ENCODE results near the gene CD38.
A peak's percentile ranks its signal among the peaks of the same experiment; 100 is the strongest.
"Not testable (repeated sequence)": the region's sequence is repeated elsewhere in the genome, so short reads cannot be mapped to it uniquely, and the experiment has no call there.

CD38 gene

DNA sequence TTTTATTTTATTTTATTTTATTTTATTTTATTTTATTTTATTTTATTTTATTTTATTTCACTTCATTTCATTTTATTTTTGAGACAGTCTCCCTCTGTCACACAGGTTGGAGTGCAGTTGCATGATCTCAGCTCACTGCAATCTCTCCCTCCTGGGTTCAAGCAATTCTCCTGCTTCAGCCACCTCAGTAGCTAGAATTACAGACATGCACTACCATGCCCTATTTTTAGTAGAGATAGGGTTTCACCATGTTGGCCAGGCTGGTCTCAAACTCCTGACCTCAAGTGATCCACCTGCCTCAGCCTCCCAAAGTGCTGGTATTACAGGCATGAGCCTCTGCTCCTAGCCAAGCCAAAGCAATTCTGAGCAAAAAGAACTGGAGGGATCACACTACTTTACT lies 24.4 kb downstream of the CD38 start:
- not testable (repeated sequence) for DNase-seq

DNA sequence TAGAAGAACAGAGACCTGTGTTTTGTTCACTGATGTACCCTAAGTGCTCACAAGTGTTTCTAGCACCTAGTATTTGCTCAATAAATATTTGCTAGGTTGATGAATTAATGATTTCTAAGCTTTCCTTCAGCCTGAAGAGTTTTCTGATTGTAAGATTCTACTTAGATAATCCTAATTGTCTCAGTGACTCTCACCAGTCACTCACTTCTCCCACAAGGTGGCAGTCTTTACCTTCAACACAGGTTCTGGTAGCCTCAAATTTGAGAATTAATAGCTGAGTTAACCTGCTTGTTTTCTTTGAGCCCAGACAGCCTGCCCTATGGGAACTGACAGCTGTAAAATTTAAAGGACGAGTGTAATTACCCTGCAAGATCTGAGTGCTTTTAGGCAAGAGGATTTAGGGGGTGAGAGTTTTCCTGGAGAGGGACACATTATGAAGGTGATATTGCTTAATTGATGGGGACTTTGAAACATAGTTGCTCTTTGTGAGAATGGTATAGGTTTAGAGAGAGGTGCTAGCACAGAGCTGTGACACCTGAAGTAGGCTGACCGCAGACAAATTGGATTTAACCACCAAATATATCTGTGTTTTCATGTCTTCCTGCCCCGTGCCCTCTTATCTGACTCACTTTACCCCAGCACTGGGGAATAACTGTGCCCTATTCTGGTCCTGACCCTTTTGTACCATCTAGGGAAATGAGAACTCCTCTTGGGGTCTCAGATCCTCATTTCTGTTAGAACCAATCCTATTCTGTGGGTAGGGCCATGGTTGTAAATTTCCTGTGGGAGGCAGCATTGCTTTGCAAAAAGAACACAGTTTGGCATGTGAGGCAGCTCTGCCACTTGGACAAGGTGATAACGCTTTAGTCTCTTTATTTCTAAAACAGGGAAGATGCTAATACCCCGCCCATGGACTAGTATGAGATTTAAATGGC lies 27.7 kb downstream of the CD38 start:
- DNase-seq = peak; percentile 39

DNA sequence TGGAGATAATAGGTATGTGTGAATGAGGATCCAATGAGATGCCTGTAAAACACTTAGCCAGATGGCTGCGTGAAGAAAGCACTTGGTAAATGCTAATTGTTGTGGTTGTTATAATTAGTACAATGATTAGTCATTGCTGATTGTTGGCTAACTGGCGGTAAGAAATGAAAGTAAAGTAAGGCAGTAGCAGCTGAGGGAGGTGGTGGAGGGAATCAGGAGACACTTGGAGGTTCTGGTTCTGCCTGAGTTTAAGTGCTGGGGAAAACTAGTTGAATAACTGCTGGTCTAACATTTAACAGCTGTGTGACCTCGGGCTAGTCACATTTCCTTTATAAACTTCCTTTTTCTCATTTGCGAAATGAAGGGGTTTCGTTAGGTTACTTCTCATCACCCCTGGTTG lies 30.9 kb downstream of the CD38 start:
- no peak for DNase-seq

DNA sequence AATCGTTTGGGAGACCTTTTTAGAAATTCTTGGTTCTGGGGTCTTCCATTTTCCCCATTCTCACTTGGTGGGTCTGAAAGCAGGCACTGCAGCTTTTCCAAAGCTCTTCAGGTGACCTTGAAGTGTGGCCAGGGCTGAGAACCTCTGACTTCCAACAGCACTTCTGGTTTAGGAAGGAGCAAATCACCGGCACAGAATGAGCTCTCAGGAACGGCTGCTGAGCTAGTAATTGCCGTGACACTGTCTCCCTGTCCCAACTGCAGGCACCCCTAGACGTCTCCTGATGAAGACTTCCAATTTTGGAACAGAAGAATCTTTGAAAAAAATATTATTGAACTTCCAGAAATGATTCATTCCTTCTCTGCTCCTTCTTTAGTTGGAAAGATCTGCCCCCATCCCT lies 31.3 kb downstream of the CD38 start:
- DNase-seq = no peak

DNA sequence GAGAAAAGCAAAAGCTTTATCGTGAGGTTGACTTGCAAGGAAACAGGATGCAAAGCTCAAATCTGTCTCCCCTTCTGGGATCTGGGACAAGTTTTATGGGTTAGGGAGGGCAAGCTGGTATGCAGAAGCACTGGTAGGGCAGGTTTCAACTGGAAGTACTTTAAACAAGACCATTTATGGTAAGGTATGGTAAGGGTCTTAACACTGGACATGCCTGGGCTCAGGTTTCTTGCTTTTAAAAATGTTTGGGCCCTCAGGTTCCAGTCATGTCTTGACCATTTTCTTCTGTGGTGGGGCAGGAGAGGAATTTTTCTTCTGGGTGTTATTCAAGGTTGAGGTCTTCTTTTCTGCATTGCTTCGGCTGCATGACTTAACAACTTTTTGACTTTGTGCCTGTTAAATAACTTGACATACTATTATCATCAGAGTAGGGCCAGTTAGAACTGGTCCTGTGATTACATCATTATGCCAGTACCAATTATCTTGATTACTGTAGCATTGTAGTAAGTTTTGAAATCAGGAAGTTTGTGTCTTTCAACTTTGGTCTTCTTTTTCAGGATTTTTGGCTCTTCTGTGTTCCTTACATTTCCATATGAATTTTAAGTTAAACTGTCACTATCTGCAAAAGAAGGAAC lies 33.7 kb downstream of the CD38 start:
- DNase-seq = no peak

DNA sequence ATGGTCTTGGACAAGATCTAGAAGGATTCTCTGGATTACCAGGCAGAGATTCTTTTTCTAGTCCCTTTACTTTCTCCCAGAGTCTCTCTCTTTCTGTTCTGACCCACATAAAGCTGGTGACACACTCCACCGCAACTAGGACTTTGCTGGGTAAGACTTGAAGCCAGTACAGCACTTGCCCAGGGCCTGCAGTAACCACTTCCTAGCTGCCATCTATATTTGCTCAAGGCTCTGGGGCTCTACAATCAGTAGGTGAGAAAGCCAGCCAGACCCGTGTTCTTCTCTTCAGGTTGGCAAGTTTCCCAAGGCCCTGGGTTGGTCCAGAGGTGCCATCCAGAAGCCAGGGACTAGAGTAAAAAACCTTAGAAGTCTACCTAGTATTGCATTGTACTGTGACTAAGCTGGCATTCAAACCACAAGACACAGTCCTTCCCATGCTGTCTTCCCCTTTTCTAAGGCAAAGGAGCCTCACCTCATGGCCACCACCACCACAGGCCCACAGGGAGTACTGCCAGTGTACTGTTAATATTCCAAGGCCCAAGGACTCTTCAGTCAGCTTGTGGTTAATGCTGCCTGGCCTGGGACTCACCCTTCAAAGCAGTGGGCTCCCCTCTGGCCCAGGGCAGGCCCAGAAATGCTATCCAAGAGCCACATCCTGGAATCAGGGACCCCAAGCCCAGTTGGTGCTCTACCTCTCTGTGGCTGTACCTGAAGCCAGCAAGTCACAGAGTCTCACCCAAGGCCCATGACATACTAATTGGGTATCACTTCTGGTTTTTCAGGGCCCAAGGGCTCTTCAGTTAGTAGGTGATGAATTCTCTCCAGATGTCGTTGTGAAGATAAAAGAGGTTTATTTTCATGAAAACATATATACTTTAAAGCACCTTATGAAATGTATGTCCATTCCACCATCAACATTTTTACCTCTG lies 54.7 kb downstream of the CD38 start:
- no peak for DNase-seq

DNA sequence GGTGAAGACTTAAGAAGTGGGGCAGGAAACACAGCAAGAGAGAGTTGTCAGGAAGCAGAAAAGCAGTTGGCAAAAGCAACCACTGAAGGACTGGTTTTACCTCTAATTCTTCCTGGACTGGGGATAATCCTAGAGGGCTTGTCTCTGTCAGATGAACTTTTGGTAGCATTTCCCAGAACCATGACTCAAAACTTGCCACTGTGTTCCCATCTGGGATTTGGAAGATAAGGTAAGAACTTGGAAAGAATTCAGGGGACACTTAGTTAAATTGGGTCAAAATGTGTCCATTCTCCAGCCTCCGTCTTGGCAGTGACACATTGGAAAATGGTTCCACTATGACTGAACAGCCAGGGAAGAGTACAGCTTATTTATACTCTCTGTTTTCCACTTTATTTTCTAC lies 55.7 kb downstream of the CD38 start:
- no peak for DNase-seq

DNA sequence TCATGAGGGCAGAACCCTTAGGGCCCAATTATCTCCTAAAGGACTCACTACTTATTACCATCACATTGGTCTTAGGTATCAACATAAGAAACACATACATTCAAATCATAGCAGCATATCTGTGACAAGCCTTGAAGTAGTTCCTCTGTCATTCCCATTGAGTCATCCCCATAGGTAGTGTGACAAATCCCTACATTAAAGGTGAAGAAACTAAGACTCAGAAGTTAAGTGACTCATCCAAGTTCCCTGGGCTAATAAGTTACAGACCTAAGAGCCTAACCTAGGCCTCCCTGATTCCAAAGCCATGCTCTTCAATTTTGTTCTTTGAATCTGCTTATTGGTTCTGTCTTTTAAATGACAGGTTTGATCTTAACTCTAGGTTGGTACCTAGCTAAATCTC lies 58.2 kb downstream of the CD38 start:
- no peak for DNase-seq

DNA sequence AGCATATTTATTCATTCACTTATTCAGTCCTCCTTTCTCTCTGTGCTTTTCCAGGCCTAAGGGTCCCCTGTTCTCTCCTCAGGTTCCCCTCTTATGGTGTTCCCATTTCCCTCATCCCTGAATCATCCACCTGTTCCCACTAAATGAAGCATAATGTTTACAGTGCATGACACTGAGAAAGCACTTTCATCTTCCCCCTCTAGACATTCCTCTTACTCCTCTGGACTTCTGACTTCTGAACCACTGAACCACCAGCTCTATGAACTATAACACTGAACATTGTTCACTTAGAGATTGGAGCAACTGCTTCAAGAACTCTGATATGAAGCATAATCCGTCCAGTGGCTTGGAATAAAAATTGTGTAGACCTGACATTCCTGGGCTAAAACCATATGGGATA lies 59.5 kb downstream of the CD38 start:
- no peak for DNase-seq

DNA sequence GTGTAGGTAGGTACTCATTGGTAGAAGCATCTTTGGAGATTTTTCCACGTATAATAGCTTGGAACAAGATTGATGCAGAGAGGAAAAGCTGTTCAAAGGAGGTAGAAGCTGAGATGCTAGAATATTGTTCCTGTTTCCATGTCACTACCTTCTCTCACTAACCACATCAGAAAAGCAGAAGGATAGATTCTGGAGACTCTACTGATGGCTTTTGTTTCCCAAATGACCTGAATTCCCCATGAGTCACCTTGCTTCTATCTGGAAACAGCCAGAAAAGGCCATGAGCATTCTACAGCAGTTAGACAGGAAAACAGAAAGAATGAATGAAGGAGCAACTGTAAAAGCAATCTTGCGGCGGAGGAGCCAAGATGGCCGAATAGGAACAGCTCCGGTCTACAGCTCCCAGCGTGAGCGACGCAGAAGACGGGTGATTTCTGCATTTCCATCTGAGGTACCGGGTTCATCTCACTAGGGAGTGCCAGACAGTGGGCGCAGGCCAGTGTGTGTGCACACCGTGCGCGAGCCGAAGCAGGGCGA lies 63.1 kb downstream of the CD38 start:
- not testable (repeated sequence) for DNase-seq

DNA sequence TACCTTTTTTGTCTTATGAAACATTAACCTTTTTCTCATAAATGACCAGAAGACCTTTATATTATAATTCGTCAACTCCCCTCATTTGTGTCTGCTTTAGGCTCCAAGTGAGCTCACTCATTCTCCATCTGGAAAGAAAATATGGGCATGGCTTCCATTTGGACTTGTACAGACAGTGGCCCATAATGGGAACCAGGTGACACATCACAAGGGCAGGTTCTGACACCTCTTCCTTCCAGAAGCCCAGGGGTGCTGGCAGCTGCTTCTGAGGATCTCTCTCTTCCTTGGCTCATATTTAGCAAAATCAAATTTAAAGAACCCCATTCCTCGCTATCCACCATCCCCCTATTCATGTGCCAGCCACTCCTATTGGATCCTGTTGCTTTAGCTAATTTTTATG lies 69.6 kb downstream of the CD38 start:
- DNase-seq = no peak

DNA sequence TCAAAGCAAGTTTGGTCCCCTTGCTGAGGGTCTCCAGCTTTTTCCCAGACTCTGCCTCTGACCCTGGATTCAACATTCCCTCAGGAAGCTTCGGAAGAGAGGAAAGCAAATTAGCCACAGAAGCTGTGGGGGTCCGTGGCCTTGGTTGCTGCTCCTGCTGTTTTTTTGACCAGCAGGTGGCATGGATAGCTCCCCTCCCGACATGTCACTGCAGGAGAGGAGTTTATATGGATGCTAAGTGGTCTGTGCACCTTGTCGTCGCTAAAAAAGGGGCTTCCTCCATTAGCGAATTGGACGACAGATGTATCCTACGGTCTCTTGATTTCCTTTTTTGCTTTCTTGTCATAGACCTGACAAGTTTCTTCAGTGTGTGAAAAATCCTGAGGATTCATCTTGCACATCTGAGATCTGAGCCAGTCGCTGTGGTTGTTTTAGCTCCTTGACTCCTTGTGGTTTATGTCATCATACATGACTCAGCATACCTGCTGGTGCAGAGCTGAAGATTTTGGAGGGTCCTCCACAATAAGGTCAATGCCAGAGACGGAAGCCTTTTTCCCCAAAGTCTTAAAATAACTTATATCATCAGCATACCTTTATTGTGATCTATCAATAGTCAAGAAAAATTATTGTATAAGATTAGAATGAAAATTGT lies 70.2 kb downstream of the CD38 start:
- DNase-seq = no peak

DNA sequence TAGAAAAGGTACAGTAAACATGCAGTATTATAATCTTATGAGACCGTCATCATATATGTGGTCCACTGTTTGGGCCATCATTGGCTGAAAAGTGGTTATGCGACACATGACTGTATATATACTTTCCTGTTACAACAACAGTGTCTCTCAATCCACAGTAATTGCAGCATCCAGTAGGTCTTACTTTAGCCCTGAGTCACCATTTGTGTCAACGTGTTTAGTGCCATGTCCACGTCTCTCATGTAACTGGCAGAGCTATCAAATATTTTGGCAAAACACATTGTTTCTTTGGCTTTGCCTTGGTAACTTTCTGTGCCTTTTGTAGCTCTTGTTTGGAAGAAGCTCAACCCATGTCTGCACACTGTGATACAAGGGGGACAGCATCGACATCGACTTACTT lies 73.8 kb downstream of the CD38 start:
- no peak for DNase-seq

DNA sequence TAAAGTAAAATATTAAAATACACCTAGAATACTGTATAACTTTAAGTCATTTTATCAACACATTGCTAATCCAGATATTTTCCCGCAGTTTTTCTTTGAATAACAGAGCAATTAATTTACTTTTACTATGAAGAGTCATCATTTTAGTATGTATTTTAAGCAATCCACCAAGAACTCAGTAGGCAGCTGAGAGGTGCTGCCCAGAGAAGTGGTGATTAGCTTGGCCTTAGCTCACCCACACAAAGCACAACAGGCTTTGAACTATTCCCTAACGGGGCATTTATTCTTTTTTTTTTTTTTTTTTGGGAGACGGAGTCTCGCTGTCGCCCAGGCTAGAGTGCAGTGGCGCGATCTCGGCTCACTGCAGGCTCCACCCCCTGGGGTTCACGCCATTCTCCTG lies 74.4 kb downstream of the CD38 start:
- DNase-seq = no peak

DNA sequence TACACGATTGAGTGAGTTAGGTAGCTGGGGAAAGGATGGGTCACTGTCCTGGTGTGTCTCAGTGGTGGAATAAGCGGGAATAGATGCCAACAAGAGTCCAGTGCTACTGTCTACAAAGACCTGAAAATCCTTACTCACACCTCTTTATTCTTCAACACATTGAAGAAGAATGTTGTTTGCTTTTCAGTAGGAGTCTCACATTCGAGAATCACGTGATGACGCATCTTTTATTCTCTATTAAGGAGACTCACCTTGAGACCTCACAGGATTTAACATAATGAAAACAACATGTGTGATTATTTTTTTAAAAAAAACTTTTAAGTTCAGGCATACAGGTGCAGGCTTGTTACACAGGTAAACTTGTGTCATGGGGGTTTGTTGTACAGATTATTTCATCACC lies 75.2 kb downstream of the CD38 start:
- no peak for DNase-seq

DNA sequence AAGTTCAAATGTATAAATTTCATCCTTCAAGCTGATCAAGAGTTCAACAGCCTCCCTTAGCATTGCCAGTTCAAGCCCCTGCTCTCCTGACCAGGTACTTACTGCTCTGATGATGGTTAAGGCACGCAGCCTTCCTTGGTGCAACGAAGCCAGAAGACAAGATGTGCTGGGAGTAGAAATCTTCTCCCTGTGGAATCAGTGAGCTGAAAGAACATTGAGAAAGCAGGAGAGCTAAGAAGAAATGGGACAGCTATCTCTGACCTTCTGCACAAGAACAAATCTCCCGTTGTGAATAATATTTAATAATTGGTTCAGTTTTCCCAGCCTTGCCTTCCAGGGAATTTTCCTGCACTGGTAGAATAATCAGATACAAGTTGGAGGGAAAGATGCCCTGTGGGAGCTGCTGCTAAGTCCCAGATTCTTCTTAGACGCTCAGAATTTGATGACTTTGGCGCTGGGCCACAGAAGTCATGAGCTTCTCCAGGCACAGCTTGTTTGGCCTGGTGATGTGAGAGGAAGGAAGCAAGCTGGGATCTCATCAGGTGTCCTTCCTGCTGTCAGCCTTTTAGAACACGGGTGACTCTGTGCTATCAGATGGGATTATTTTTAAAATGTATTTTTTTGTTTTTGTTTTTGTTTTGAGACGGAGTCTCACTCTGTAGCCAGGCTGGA lies 77.8 kb downstream of the CD38 start:
- no peak for DNase-seq

DNA sequence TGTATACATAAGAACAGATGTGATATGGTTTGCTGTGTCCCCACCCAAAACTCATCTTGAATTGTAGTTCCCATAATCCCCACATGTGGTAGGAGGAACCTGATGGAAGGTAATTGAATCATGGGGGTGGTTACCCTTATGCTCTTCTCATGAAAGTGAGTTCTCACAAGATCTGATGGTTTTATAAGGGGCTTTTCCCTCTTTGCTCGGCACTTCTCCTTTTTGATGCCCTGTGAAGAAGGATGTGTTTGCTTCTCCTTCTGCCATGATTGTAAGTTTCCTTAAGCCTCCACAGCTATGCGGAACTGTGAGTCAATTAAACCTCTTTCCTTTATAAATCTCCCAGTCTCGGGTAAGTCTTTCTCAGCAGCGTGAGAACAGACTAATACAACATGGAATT lies 83.1 kb downstream of the CD38 start:
- not testable (repeated sequence) for DNase-seq

DNA sequence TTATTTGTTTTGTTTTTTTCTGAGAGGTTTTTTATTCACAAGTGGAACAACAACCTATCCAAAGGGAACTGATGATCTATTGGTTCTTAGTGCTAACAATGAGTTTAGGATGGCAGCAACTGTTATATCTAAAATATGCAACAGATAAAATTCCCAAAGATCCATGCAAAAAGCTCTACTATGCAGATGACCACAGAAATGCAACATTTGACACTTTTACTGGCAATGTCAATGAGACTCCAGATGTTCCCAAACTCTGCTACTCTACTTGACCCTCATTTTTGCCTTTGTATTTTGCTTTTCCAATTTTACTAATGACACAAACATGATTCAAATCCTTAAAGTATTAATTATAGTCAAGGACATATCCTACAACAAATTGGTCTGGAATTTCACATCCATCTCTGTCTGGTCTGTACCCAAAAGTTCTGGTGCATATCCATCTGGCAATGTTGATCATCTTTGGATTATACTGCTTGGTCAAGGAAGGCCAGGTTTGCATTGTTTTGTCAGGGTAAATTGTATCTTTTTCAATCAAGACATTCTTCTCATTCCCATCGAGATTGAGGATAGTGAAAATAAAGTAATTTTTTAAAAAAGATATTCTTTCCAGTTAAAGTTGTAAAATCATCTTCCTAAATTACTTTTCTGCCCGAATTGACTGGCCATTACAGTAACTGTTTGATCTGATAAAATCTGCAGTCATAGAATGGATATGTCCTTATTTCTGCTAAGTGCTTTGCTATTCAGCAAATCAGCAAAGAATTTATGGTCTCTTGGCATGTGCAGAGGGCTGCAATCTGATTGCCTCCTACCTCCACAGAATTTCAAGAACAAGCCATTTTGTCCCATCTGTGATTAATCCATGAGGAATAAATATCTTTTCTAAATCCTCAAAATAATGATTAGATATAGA lies 86.8 kb downstream of the CD38 start:
- DNase-seq = no peak

DNA sequence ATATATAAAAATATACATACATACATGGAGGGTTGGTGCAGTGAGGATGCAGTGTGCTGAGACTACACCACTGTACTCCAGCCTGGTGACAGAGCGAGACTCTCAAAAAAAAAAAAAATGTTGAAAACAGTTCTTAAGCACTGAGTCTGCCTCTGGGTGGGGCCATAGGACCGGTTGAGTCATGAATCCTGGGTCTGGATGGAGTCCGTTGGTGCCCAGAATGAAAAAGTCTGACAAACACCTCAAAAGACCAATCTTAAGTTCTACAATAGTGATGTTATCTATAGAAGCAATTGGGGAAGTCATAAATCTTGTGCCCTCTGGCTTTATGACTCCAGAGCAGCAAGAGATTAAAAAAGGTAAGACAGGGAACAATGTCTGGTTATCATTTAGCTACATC lies 90.0 kb downstream of the CD38 start:
- DNase-seq = no peak

DNA sequence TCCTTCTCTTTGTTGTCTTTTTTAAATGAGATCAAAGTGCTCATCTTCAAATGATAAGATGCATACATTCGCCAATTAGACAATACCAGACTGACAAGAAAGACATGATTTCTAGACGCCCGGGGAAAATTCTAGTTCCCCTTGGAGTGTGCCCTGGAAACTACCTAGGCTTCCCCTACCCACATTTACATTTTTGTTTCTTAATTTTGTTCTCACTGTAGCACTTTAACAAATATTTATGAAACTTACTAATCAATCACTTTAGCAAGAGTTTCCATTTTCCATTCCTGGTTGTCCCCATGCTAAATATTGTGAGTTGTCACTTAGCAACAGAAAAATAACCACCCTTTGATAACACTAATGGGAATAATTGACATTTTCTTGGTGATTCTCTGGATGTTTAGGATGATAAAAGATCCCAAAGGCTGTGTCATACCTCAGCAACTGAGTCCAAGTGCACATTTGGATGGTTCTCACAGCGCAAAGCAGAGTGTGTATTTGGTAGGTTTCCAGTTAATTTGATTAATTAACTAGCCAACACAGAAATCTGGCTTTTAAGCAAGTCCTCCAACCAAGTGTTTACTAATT lies 90.8 kb downstream of the CD38 start:
- no peak for DNase-seq

DNA sequence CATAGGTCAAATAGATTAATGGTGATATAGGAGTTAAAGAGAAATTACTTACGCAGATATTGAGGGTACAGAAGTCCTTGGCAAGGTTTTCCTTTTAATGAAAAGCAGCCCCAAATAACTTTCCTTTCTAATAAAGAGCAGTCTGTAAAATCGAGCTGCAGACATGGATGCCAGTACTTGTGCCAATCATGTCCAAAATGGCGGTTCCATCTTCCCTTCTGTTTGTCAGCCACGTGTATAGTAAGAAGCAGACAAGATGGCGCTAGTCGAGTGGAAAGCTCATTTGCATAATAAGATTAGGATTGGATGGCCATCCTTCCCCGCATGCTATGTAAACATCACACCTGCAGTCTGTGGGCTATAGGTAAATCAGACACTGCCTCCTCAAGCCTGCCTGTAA lies 92.0 kb downstream of the CD38 start:
- DNase-seq = no peak
